ENCODE measurements around the gene CHCHD6.

CHCHD6 gene

GRCh38 chr3:126867190-126867862 is 163.3 kb downstream of the CHCHD6 start:
- DNase-seq: peak; percentile 42 to 85

DNA sequence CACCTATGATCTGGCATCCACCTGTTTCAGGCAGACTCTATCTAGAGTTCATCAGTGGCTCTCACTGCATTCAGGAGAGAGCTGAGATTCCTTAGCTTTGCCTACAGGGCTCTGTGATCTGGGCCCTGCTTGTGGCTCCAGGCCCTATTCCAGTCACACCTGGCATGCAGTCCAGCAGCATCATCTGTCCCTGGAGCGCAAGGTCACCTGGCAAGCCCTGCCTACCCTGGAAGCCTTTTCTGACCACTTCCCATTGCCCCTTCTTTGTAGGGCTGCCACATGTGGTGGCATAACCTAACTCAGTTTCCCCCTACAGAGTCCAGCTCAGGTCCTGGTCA is 163.8 kb downstream of the CHCHD6 start:
- DNase-seq: no peak

DNA sequence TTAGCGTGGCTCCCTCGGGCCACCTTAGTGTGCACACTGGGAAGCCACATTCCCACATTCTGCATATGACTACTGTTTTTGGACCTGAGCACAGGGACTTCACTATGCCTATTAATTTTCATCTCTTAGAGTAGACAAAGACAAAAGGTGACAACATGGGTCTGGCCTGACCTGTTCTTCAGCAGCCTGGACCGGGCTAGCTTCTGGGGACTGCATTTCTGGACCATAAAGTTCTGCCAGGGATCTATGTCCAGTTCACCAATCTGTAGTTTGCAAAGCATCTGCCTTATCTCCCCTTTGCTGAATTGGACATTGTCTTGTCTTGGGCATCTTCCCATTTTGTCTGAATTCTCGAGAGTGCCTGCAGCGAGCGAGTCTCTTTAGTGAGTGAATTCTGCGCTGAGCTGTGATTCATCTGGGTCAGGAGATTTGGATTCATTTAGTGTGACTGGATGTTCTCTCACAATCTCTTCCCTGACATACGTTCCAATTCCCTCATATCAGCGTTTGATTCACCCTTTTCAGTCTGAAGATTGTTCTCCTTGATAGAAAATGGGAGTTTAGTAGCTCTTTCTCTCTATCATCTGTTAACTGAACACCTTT is 166.7 kb downstream of the CHCHD6 start:
- DNase-seq: no peak

GRCh38 chr3:126872701-126873342 is 168.8 kb downstream of the CHCHD6 start:
- DNase-seq: no peak

DNA sequence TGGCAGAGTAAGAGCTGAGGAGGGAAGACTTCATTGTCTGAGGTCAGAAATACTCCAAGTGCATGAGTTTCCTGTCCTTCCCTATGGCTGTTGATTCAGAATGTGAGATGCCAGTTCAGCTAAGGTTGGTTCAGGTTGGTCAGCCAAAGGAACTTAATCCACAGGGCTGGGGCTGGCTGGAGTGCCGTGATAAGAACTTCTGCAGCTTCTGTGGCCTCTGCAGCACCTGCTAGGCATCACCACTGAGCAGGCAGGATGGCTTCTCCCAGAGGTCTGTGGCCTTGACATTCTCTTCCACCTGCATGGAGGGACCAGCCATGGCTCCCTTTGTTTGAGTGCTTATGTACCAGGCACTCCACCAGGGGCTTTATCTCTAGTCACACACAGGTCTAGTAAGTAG is 169.4 kb downstream of the CHCHD6 start:
- DNase-seq: no peak

GRCh38 chr3:126878664-126879063 is 174.6 kb downstream of the CHCHD6 start:
- no peak for DNase-seq

GRCh38 chr3:126880901-126881300 is 176.9 kb downstream of the CHCHD6 start:
- no peak for DNase-seq

GRCh38 chr3:126881861-126882260 is 177.8 kb downstream of the CHCHD6 start:
- no peak for DNase-seq

GRCh38 chr3:126883241-126883640 is 179.2 kb downstream of the CHCHD6 start:
- no peak for DNase-seq

GRCh38 chr3:126885425-126885824 is 181.4 kb downstream of the CHCHD6 start:
- DNase-seq: no peak

DNA sequence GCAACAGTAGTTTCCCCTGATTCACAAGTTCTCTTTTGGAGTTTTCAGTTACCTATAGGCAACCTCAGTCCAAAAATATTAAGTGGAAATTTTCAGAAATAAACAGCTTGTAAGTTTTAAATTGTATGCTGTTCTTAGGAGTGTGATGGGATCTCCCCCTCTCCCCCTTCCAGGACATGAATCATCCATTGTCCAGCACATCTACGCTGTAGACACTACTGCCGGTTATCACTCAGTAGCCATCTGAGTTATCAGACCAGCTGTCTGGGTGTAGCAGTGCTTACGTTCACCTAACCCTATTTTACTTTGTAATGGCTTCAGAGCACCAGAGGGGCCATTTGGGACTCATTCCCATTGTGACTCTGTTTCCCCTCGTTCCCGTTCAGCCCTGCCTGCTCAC is 182.2 kb downstream of the CHCHD6 start:
- no peak for DNase-seq

- no peak for DNase-seq
These were observed 183.6 kb downstream of the CHCHD6 start for GRCh38 chr3:126887686-126888085.

DNA sequence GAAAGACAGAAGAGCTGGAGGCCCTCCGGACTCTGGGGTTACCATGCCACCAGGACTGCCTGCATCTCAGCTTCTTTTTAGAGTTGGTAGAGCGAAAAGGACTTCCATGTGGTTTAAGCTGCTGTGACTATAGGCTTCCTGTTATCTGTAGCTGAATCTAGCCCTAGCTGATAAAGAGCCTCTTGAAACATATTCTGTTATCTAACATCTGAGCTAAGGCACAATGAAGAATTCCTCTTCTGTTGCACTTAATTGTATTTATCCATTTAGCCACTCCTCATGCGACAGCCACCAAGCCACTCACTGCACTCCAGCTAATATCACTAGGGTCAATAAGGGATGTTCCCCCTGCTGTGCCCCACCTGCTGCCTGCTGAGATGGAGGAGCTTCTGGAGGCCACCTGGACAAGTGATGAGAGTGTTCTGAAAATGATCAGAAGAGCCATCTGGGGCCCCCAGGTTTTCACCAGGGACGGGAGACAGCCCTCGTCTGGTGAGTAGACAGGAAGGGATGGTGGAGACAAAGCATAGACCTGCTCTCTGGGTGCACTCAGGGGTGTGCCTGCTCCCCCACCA is 184.2 kb downstream of the CHCHD6 start:
- peak; percentile 98 to 99 for DNase-seq

GRCh38 chr3:126889276-126890201 is 185.5 kb downstream of the CHCHD6 start:
- DNase-seq: peak in 1 of 2 experiments; percentile 75

DNA sequence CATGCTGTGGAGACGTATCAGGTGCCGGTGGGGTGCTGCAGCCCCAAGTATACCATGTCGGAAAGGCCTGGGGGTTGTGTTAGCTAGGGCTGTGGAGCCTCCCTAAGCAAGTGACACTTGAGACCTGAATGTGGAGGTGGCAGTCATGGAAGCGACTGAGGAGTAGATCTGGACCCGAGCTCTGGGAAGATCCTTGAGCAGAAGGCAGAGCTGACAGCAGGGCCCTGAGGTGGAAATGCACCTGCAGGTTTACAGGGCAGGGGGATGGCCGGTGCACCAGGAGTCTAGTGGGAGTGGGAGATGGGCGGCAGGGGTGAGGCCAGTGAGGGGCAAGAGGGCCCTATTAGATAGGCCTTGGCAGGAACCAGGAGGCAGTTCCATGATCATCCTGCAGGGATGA is 187.1 kb downstream of the CHCHD6 start:
- no peak for DNase-seq

- DNase-seq: no peak
These were observed 187.8 kb downstream of the CHCHD6 start for GRCh38 chr3:126891791-126892190.

DNA sequence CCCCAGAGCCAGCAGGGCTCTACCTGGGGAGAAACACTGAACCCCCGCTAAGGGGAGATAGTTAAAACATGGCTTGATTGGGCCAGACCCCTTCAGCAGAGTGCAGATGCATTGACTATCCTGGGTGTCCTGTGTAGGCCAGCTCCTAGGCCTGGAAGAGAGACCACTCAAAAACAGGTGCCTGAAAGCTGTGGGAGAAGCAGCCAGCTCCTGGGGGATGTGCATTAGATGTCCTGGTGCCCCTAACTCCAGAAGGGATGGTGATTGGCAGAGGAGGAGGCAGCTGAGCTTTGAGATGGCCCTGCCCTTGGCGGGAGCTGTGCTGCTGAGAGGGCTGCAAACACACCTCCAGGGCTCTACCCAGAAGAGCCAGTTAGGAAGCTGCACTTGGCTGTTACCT is 189.6 kb downstream of the CHCHD6 start:
- no peak for DNase-seq

DNA sequence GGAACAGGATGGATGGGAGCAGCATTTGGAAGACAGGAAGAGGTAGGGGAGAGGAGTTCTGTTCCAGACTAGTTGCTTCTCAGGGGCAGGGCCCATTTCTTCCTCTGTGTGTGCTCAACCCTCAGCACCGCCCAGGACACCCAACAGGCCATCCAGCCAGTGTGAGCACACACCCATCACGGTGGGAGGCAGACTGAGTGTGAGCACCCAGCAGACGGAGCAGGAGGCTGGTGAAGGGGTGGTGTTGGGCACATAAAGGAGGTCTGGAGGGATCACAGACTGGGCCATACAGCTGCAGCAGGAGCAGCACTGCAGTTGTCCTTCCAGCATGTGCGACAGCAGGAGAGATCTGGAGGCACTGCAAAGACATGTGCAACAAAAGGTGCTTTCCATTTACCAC is 190.4 kb downstream of the CHCHD6 start:
- no peak for DNase-seq

DNA sequence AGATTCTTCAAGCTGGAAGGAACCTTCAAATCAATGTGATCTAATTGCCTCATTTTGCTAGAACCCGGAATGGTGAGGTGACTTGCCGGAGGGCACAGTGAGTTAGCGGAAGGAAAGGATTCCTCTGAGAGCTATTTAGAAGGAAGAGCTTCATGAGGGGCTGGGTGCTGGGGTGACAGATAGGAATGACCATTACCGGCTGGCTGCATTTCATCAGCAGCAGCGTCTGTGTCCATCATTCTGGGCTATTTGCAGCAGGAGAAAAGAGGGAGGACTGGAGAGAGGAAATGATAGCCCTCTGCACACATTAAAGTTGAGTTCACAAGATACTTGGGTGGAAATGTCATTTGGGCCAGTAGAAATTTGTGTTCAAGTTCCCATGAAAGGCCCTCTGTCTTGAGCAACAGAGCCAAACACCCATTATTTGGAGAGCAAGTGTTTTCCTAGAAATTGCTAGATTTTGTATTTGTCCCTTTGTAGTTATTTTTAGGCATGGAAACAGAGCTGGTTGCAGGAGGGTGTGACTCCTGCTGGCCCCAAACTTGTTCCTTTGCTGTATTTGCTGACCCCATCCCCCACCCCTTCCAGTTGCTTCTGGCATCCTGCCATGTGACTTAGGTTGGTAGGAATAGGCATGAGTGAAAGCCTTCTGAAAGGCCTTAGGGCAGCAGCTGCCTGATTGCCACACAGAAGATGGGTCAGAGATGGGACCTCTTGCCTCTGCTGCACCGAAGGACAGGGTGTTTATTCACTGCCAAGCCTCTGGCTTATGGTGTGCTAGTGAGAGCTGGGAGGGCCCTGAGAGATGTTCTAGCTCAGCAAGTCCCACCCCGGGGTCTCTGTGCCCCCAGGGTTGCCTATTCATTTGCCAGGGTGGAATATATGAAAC is 191.4 kb downstream of the CHCHD6 start:
- DNase-seq: no peak

DNA sequence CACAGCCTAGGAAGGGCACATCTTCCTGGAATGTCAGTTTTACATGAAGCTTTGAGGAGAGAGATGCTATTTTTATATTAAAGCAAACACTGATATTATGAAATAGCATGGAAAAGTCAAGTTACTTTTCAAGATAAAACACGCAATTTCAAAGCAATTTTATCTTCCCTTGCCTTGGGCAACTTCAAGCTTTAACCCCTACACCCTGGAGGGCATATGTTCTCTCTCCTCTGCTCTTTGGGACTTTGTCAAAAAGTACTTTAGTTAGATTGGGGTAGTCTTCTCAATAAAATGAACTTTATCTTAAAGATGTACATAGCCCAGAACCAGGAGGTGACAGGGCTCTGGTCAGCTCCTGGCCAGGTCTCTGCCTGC is 192.0 kb downstream of the CHCHD6 start:
- no peak for DNase-seq

GRCh38 chr3:126896968-126897367 is 192.9 kb downstream of the CHCHD6 start:
- DNase-seq: no peak

- DNase-seq: no peak
These were observed 193.9 kb downstream of the CHCHD6 start for GRCh38 chr3:126897943-126898342.
